HepG2 (cell line): ENCODE results near the gene LRRC8D. TPM values are rescaled to one million over a fixed set of nuclear protein-coding genes. Genes with fewer than 3 reads are reported as not detected.

Experiments
- ARNT ChIP-seq: fragments of 450-650 bp; IDR thresholded peaks from 2 replicates; pipeline ENCODE4 v1.6.1; 2017
- HES4 ChIP-seq: sonication (generic); formaldehyde crosslinking; IDR thresholded peaks from 2 replicates; pipeline ENCODE4 v1.9.0; 2021; ENCODE audit warnings: mild to moderate bottlenecking, missing genetic modification reagents, borderline replicate concordance
- MIER2 ChIP-seq: IDR thresholded peaks from 2 replicates; pipeline ENCODE4 v1.6.1; 2016; ENCODE audit warnings: missing biosample characterization, missing genetic modification reagents
- POLR2AphosphoS5 ChIP-seq: IDR thresholded peaks from 2 replicates; pipeline ENCODE4 v1.6.1; 2012; ENCODE audit warnings: low read depth, low read length
- RFXAP ChIP-seq: sonication (generic); formaldehyde crosslinking; IDR thresholded peaks from 2 replicates; pipeline ENCODE4 v1.4.0; 2020; ENCODE audit warnings: missing genetic modification reagents, borderline replicate concordance
- RXRB ChIP-seq: IDR thresholded peaks from 2 replicates; pipeline ENCODE4 v1.6.1; 2016; ENCODE audit warnings: borderline replicate concordance, missing genetic modification reagents, missing compliant biosample characterization
- SIX4 ChIP-seq: sonication (generic); formaldehyde crosslinking; IDR thresholded peaks from 2 replicates; pipeline ENCODE4 v1.4.0; 2020; ENCODE audit warnings: missing genetic modification reagents
- SMARCE1 ChIP-seq: fragments of 450-650 bp; IDR thresholded peaks from 2 replicates; pipeline ENCODE4 v1.6.1; 2017; ENCODE audit warnings: borderline replicate concordance
- SNAPC4 ChIP-seq: sonication (generic); formaldehyde crosslinking; IDR thresholded peaks from 2 replicates; pipeline ENCODE4 v1.4.0; 2020; ENCODE audit warnings: mild to moderate bottlenecking, missing genetic modification reagents
- SRSF9 ChIP-seq: fragments of 200-400 bp; formaldehyde crosslinking; IDR thresholded peaks from 2 replicates; pipeline ENCODE4 v1.6.1; 2018; ENCODE audit warnings: borderline replicate concordance, mild to moderate bottlenecking, low read depth, low read length; ENCODE audit not compliant: insufficient read depth, poor library complexity, severe bottlenecking
- TARDBP ChIP-seq: sonication (generic); formaldehyde crosslinking; IDR thresholded peaks from 2 replicates; pipeline ENCODE4 v1.8.0; 2022; ENCODE audit warnings: mild to moderate bottlenecking, missing genetic modification reagents
- TBX3 ChIP-seq: fragments of 450-650 bp; IDR thresholded peaks from 2 replicates; pipeline ENCODE4 v1.6.1; 2017; ENCODE audit warnings: antibody characterized with exemption, mild to moderate bottlenecking, inconsistent platforms, borderline replicate concordance
- ZBTB34 ChIP-seq: sonication (generic); formaldehyde crosslinking; IDR thresholded peaks from 2 replicates; pipeline ENCODE4 v1.8.0; 2022; ENCODE audit warnings: mild to moderate bottlenecking, missing genetic modification reagents
- ZKSCAN8 ChIP-seq: IDR thresholded peaks from 2 replicates; pipeline ENCODE4 v1.6.1; 2016; ENCODE audit warnings: borderline replicate concordance, missing genetic modification reagents, missing compliant biosample characterization
- ZMAT3 ChIP-seq: sonication (generic); formaldehyde crosslinking; conservative IDR thresholded peaks from 2 replicates; pipeline ENCODE4 v1.7.0; 2021; ENCODE audit warnings: missing genetic modification reagents
- ZNF503 ChIP-seq: sonication (generic); formaldehyde crosslinking; IDR thresholded peaks from 2 replicates; pipeline ENCODE4 v1.4.0; 2020; ENCODE audit warnings: missing genetic modification reagents
- ZNF564 ChIP-seq: sonication (generic); formaldehyde crosslinking; IDR thresholded peaks from 2 replicates; pipeline ENCODE4 v1.8.1; 2023; ENCODE audit warnings: mild to moderate bottlenecking, missing genetic modification reagents
- ZNF589 ChIP-seq: sonication (generic); formaldehyde crosslinking; conservative IDR thresholded peaks from 2 replicates; pipeline ENCODE4 v1.8.0; 2022; ENCODE audit warnings: mild to moderate bottlenecking, moderate library complexity, missing genetic modification reagents
- ZNF841 ChIP-seq: sonication (generic); formaldehyde crosslinking; IDR thresholded peaks from 2 replicates; pipeline ENCODE4 v1.8.1; 2023; ENCODE audit warnings: missing genetic modification reagents, borderline replicate concordance
- polyA plus RNA-seq, 8 experiments: library from polyadenylated mRNA; depleted of rRNA in 3 of 8; stranded (reverse) in 7 of 8; unstranded in 1 of 8; fragments of >200 nt; fragmentation: Illumina TruSeq in 4 of 8; extraction: Trizol in 4 of 8; gene quantifications; 2 replicates each; pipeline versions ENCODE4 v1.2.1 to v1.2.3, GENCODE V29; 2011 to 2016; ENCODE audit warnings: low read depth in 4 of 8, missing spikeins in 1 of 8, mixed read lengths in 1 of 8; ENCODE audit not compliant: insufficient read depth in 1 of 8
- total RNA-seq, 5 experiments: library from RNA; depleted of rRNA; stranded (reverse); fragments of >200 nt; fragmentation: Illumina TruSeq; extraction: Trizol; gene quantifications; 2 replicates each; pipeline ENCODE4 v1.2.3, GENCODE V29; 2016; ENCODE audit warnings: low read depth in 1 of 5
- TF ChIP-seq, protein P1 (sequence below): sonication (generic); formaldehyde crosslinking; IDR thresholded peaks from 2 replicates; pipeline ENCODE4 v1.5.1; 2020; ENCODE audit warnings: missing genetic modification reagents, mild to moderate bottlenecking, borderline replicate concordance

The LRRC8D gene
- total and polyA plus RNA-seq, 2 of the 13 experiments (the other 11 are each of a cell fraction or from before 2014, with no cell fraction given) = 29.9 to 45.5 TPM

- TF ChIP-seq ZNF841 (CRISPR knock-in tag) (0 out of 2 replicates have a peak, but pooled peaks have one; percentile 58), ZKSCAN8 (CRISPR knock-in tag) (no peak), MIER2 (CRISPR knock-in tag) (peak; percentile 41; the same call in 1 of the 2 replicates), SRSF9 (no peak), ARNT (no peak), RFXAP (CRISPR knock-in tag) (peak; percentile 77; the same call in 1 of the 2 replicates), HES4 (0 out of 2 replicates have a peak, but pooled peaks have one; percentile 35), SNAPC4 (peak; percentile 53; the same call in 1 of the 2 replicates), SMARCE1 (no peak), ZMAT3 (CRISPR knock-in tag) (peak; percentile 15), ZNF503 (no peak), ZNF564 (CRISPR knock-in tag) (no peak), SIX4 (CRISPR knock-in tag) (no peak), TARDBP (CRISPR knock-in tag) (no peak), POLR2AphosphoS5 (peak; percentile 65), TBX3 (no peak), ZBTB34 (CRISPR knock-in tag) (no peak), ZNF589 (CRISPR knock-in tag) (no peak), RXRB (CRISPR knock-in tag) (no peak)
- TF ChIP-seq, protein P1, sequence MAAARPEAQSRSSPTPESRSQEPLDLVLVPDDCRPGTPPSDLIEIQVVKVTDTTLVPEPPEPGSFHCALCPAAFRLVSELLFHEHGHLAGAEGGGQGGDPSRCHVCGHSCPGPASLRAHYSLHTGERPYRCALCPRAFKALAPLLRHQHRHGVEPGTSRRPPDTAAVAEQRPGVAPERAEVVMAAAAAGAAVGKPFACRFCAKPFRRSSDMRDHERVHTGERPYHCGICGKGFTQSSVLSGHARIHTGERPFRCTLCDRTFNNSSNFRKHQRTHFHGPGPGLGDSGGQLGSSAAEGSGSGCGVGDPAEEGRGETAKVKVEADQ (CRISPR knock-in tag) = peak; percentile 81; the same call in 1 of the 2 replicates
Observed at GRCh38 chr1:89820422-89821321, at the start of gene LRRC8D (continued).
